H1 (cell line): ENCODE measurements around the gene LCORL. TPM values are rescaled to one million over a fixed set of nuclear protein-coding genes. Genes with fewer than 3 reads are reported as not detected.

ENCODE experiments used
- CTCF ChIA-PET: fragments of 300-600 bp; sonication (Branson Sonifier 250); formaldehyde crosslinking; loops from one replicate; lab custom pipeline; 2021; ENCODE audit not compliant: partially characterized antibody; lab: Charles Lee
- POLR2A ChIA-PET: fragments of 300-600 bp; sonication (Branson Sonifier 250); formaldehyde crosslinking; loops from one replicate; lab custom pipeline; 2021; ENCODE audit warnings: inconsistent platforms; ENCODE audit not compliant: partially characterized antibody; lab: Charles Lee
- DNase-seq, 2 experiments: peaks; one replicate each; pipeline versions ENCODE4 v3.0.0 to v3.0.0-alpha.2; 2010 to 2022; ENCODE audit warnings: low spot score in 2 of 2, low read depth in 1 of 2, mixed read lengths in 1 of 2
- FAIRE-seq: peaks from 2 replicates; lab custom pipeline; 2011; peaks lifted over from hg19 to GRCh38; lab: Jason Lieb, UNC
- H2AFZ ChIP-seq: 2 replicates; pipeline ENCODE4 v1.8.1; 2012; ENCODE audit warnings: low read length, inconsistent platforms
- H2AK5ac ChIP-seq: 2 replicates; pipeline ENCODE4 v1.6.1; 2013; ENCODE audit warnings: low read depth, low read length
- H2BK120ac ChIP-seq: replicated peaks from 2 replicates; pipeline ENCODE3; 2013; ENCODE audit warnings: low read depth, low read length, inconsistent platforms
- H2BK12ac ChIP-seq: 2 replicates; pipeline ENCODE4 v1.6.1; 2013; ENCODE audit warnings: low read depth, low read length
- H2BK15ac ChIP-seq: 2 replicates; pipeline ENCODE4 v1.6.1; 2013; ENCODE audit warnings: low read length
- H2BK20ac ChIP-seq: 2 replicates; pipeline ENCODE4 v1.6.1; 2013; ENCODE audit warnings: low read length
- H2BK5ac ChIP-seq: 2 replicates; pipeline ENCODE4 v1.6.1; 2013; ENCODE audit warnings: low read depth, low read length
- H3K14ac ChIP-seq: 2 replicates; pipeline ENCODE4 v1.6.1; 2013; ENCODE audit warnings: inconsistent platforms; ENCODE audit not compliant: insufficient read length
- H3K18ac ChIP-seq: 2 replicates; pipeline ENCODE4 v1.6.1; 2013; ENCODE audit warnings: low read length; ENCODE audit errors: extremely low read depth
- H3K23ac ChIP-seq: 2 replicates; pipeline ENCODE4 v1.6.1; 2013; ENCODE audit warnings: inconsistent platforms; ENCODE audit not compliant: insufficient read length
- H3K23me2 ChIP-seq: 2 replicates; pipeline ENCODE4 v1.6.1; 2013; ENCODE audit warnings: low read depth, low read length
- H3K27ac ChIP-seq: 2 replicates; pipeline ENCODE4 v1.6.1; 2011; ENCODE audit warnings: low read depth, low read length, inconsistent platforms
- H3K27me3 ChIP-seq, 4 experiments: replicated peaks in 1 of 4; 1 replicate in 1 of 4; 2 replicates in 3 of 4; pipeline versions ENCODE4 v1.6.1 to v1.8.1; 2011 to 2013; ENCODE audit warnings: low read length in 3 of 4, mild to moderate bottlenecking in 3 of 4, inconsistent platforms in 2 of 4, mixed read lengths in 2 of 4, moderate library complexity in 1 of 4; ENCODE audit not compliant: control insufficient read depth in 3 of 4, insufficient read depth in 3 of 4; ENCODE audit errors: extremely low read depth in 1 of 4
- H3K36me3 ChIP-seq, 4 experiments: 2 replicates each; pipeline versions ENCODE4 v1.6.1 to v1.8.1; 2011 to 2013; ENCODE audit warnings: mild to moderate bottlenecking in 4 of 4, low read length in 3 of 4, moderate library complexity in 2 of 4, control low read depth in 1 of 4, inconsistent platforms in 1 of 4; ENCODE audit not compliant: insufficient read depth in 4 of 4, control insufficient read depth in 2 of 4
- H3K4ac ChIP-seq: replicated peaks from 2 replicates; pipeline ENCODE3; 2013; ENCODE audit warnings: low read length, low read depth, mixed read lengths, inconsistent platforms; ENCODE audit not compliant: insufficient read length
- H3K4me1 ChIP-seq, 4 experiments: replicated peaks in 1 of 4; 1 replicate in 1 of 4; 2 replicates in 3 of 4; pipeline versions ENCODE4 v1.6.1 to v1.8.1; 2011 to 2013; ENCODE audit warnings: low read length in 3 of 4, inconsistent platforms in 2 of 4, mixed read lengths in 1 of 4; ENCODE audit not compliant: insufficient read depth in 4 of 4, control insufficient read depth in 3 of 4
- H3K4me2 ChIP-seq, 2 experiments: 2 replicates each; pipeline versions ENCODE4 v1.6.1 to v1.8.1; 2011 to 2013; ENCODE audit warnings: low read depth in 2 of 2, low read length in 2 of 2, control low read depth in 1 of 2, inconsistent platforms in 1 of 2, mild to moderate bottlenecking in 1 of 2; ENCODE audit not compliant: insufficient read depth in 1 of 2
- H3K4me3 ChIP-seq, 4 experiments: fragments of 200-600, 300-600 bp in 1 of 4; sonication (generic), shearing (Covaris generic), sonication (Bioruptor Twin) in 1 of 4; 2 replicates each; pipeline versions ENCODE4 v1.5.1 to v1.8.1; 2011 to 2016; ENCODE audit warnings: low read length in 4 of 4, low read depth in 3 of 4, control low read depth in 2 of 4, inconsistent platforms in 2 of 4, mild to moderate bottlenecking in 2 of 4, mixed read lengths in 1 of 4, moderate library complexity in 1 of 4; ENCODE audit not compliant: insufficient read depth in 2 of 4; ENCODE audit errors: extremely low read depth in 1 of 4
- H3K56ac ChIP-seq: replicated peaks from 2 replicates; pipeline ENCODE3; 2013; ENCODE audit warnings: low read depth, mild to moderate bottlenecking, mixed read lengths, low read length, inconsistent platforms; ENCODE audit not compliant: insufficient read length
- H3K79me1 ChIP-seq: 2 replicates; pipeline ENCODE4 v1.6.1; 2013; ENCODE audit warnings: low read depth, low read length, control low read depth
- H3K79me2 ChIP-seq, 2 experiments: 2 replicates each; pipeline versions ENCODE4 v1.6.1 to v1.8.1; 2012 to 2013; ENCODE audit warnings: low read length in 2 of 2, mild to moderate bottlenecking in 2 of 2, inconsistent platforms in 1 of 2; ENCODE audit not compliant: insufficient read depth in 2 of 2, control insufficient read depth in 1 of 2
- H3K9ac ChIP-seq, 4 experiments: replicated peaks in 1 of 4; 1 replicate in 1 of 4; 2 replicates in 3 of 4; pipeline versions ENCODE4 v1.6.1 to v1.8.1; 2011 to 2013; ENCODE audit warnings: low read depth in 3 of 4, low read length in 3 of 4, control low read depth in 2 of 4, mild to moderate bottlenecking in 2 of 4, moderate library complexity in 2 of 4, inconsistent platforms in 1 of 4; ENCODE audit errors: extremely low read depth in 1 of 4
- H3K9me3 ChIP-seq, 2 experiments: 2 replicates each; pipeline versions ENCODE4 v1.6.1 to v1.8.1; 2012 to 2013; ENCODE audit warnings: mild to moderate bottlenecking in 2 of 2, moderate library complexity in 2 of 2, control low read depth in 1 of 2, inconsistent platforms in 1 of 2, low read depth in 1 of 2, low read length in 1 of 2, mixed read lengths in 1 of 2; ENCODE audit not compliant: insufficient read depth in 2 of 2
- H4K20me1 ChIP-seq, 2 experiments: replicated peaks in 1 of 2; 2 replicates each; pipeline versions ENCODE3 to v1.8.1; 2011 to 2013; ENCODE audit warnings: inconsistent platforms in 2 of 2, low read length in 2 of 2, mild to moderate bottlenecking in 1 of 2; ENCODE audit not compliant: insufficient read depth in 2 of 2, control insufficient read depth in 1 of 2
- H4K5ac ChIP-seq: 2 replicates; pipeline ENCODE4 v1.6.1; 2013; ENCODE audit warnings: low read length, low read depth, mixed read lengths, inconsistent platforms; ENCODE audit not compliant: insufficient read length
- H4K8ac ChIP-seq: 2 replicates; pipeline ENCODE4 v1.8.0; 2013; ENCODE audit warnings: mild to moderate bottlenecking, moderate library complexity, low read length, inconsistent platforms; ENCODE audit not compliant: insufficient read depth; ENCODE audit errors: extremely low read depth
- H4K91ac ChIP-seq: replicated peaks from 2 replicates; pipeline ENCODE3; 2013; ENCODE audit warnings: low read length, mixed read lengths, inconsistent platforms; ENCODE audit not compliant: insufficient read length
- BCL11A ChIP-seq, 2 experiments: IDR thresholded peaks; one replicate each; pipeline ENCODE4 v1.6.1; 2011; ENCODE audit warnings: low read depth in 2 of 2, low read length in 2 of 2, mild to moderate bottlenecking in 2 of 2
- BRCA1 ChIP-seq: IDR thresholded peaks from 2 replicates; pipeline ENCODE4 v1.6.1; 2012; ENCODE audit warnings: low read depth, low read length, improper control_type of control experiment
- CEBPB ChIP-seq: IDR thresholded peaks from 2 replicates; pipeline ENCODE4 v1.6.1; 2012; ENCODE audit warnings: low read depth, low read length
- CTBP2 ChIP-seq: IDR thresholded peaks from 2 replicates; pipeline ENCODE4 v1.7.0; 2011; ENCODE audit warnings: borderline replicate concordance, mild to moderate bottlenecking, moderate library complexity, mixed read lengths, low read length; ENCODE audit not compliant: insufficient read depth, insufficient read length
- FOSL1 ChIP-seq: IDR thresholded peaks from 2 replicates; pipeline ENCODE4 v1.6.1; 2011; ENCODE audit warnings: mild to moderate bottlenecking, low read depth, low read length, moderate library complexity; ENCODE audit not compliant: insufficient read depth
- KDM4A ChIP-seq: IDR thresholded peaks from one replicate; pipeline ENCODE4 v1.7.1; 2012; ENCODE audit warnings: low read depth, mild to moderate bottlenecking, moderate library complexity, low read length, inconsistent platforms; ENCODE audit not compliant: severe bottlenecking
- KDM5A ChIP-seq: fragments of 200-600 bp; IDR thresholded peaks from 2 replicates; pipeline ENCODE4 v1.7.1; 2012; ENCODE audit warnings: mild to moderate bottlenecking, low read length, inconsistent platforms, mixed read lengths
- NANOG ChIP-seq: IDR thresholded peaks from 2 replicates; pipeline ENCODE4 v1.6.1; 2011; ENCODE audit warnings: low read length, low read depth, mild to moderate bottlenecking, inconsistent platforms; ENCODE audit not compliant: insufficient read depth, poor library complexity, severe bottlenecking
- POU5F1 ChIP-seq: IDR thresholded peaks from 2 replicates; pipeline ENCODE4 v1.6.1; 2011; ENCODE audit warnings: low read depth, mild to moderate bottlenecking, low read length, moderate library complexity
- SAP30 ChIP-seq: fragments of 300-600 bp; sonication (generic); IDR thresholded peaks from 2 replicates; pipeline ENCODE4 v1.7.1; 2012; ENCODE audit warnings: low read length, moderate library complexity, mild to moderate bottlenecking, inconsistent platforms; ENCODE audit not compliant: insufficient read depth, insufficient replicate concordance
- SIRT6 ChIP-seq: IDR thresholded peaks from one replicate; pipeline ENCODE4 v1.7.1; 2012; ENCODE audit warnings: low read length, inconsistent platforms
- SP1 ChIP-seq: IDR thresholded peaks from 2 replicates; pipeline ENCODE4 v1.6.1; 2011; ENCODE audit warnings: low read depth, low read length
- SP2 ChIP-seq: IDR thresholded peaks from 2 replicates; pipeline ENCODE4 v1.6.1; 2012; ENCODE audit warnings: mild to moderate bottlenecking, low read length, inconsistent platforms
- TAF7 ChIP-seq: optimal IDR thresholded peaks from 2 replicates; pipeline ENCODE3; 2011; ENCODE audit warnings: low read depth, mild to moderate bottlenecking, inconsistent platforms, low read length, moderate library complexity, borderline replicate concordance
- TEAD4 ChIP-seq: IDR thresholded peaks from 2 replicates; pipeline ENCODE4 v1.6.1; 2012; ENCODE audit warnings: low read depth, low read length, inconsistent platforms, mixed read lengths
- YY1 ChIP-seq: IDR thresholded peaks from 2 replicates; pipeline ENCODE4 v1.6.1; 2011; ENCODE audit warnings: low read depth, mild to moderate bottlenecking, low read length
- polyA plus RNA-seq, 7 experiments: library from polyadenylated mRNA; depleted of rRNA in 3 of 7; stranded (reverse) in 5 of 7; unstranded in 2 of 7; fragments of >200 nt in 5 of 7; fragments of 200-250 nt in 2 of 7; gene quantifications; 1 replicate in 5 of 7; 2 replicates in 1 of 7; 4 replicates in 1 of 7; pipeline versions ENCODE4 v1.2.1 to v1.2.3, GENCODE V29; 2011 to 2013; ENCODE audit warnings: missing spikeins in 2 of 7, mixed read lengths in 2 of 7
- total RNA-seq: library from RNA; stranded (reverse); fragmentation: NEBNext Ultra II Directional; extraction: Animal tissue kit (Norgen Biotek cat#: 25700); gene quantifications from 2 replicates; pipeline ENCODE4 v1.2.1, GENCODE V29; 2021
- TF ChIP-seq, protein P1 (sequence below): IDR thresholded peaks from 2 replicates; pipeline ENCODE4 v1.6.1; 2012; ENCODE audit warnings: inconsistent platforms

Gene LCORL
- total and polyA plus RNA-seq, 2 of the 8 experiments (the other 6 are each of a cell fraction or from before 2014, with no cell fraction given) = 2.2 to 19.2 TPM

DNA sequence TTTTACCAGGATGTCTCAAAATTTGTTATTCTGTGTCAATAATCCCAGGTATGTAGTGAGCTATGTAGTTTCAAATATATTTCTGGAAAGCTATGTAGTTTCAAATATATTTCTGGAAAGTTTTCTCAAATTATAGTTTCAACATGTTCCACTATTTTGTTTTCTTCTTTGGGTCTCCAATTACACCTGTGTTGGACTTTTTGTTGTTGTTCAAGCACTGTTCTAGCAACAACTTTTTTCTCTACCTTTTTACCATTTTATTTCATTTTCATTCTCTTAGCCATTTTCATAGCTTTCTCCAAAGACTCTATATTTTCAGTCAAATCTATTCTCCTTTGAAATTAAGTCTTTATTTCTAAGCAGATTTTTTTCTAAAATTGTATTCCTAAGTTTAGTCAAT, 88.4 kb downstream of the LCORL start:
- Histone ChIP-seq H3K27me3 (no peaks in the 10 kb centered on the region), H3K27ac (no peak overlapping the region), H3K56ac (no peak overlapping the region), H2BK120ac (no peak overlapping the region), H2BK15ac (no peak overlapping the region), H3K23me2 (no peaks in the 10 kb centered on the region), H2BK5ac (no peak overlapping the region), H2BK12ac (no peak overlapping the region), H4K91ac (no peak overlapping the region), H3K36me3 (no peaks in the 10 kb centered on the region), H3K23ac (no peak overlapping the region), H3K14ac (no peak overlapping the region), H4K8ac (no peak overlapping the region), H3K4ac (no peak overlapping the region), H3K4me2 (no peak overlapping the region), H3K9me3 (no peaks in the 10 kb centered on the region), H2AFZ (no peak overlapping the region), H3K4me1 (no peaks in the 10 kb centered on the region), H3K4me3 (no peak overlapping the region), H3K18ac (no peak overlapping the region), H4K5ac (no peak overlapping the region), H3K9ac (no peak overlapping the region), H3K79me2 (no peaks in the 10 kb centered on the region), H2BK20ac (no peak overlapping the region), H4K20me1 (no peaks in the 10 kb centered on the region), H3K79me1 (no peaks in the 10 kb centered on the region), H2AK5ac (no peak overlapping the region)
- CTCF ChIA-PET = no interaction called here
- FAIRE-seq = no peak
- DNase-seq = no peak
- POLR2A ChIA-PET = no interaction called here
- TF ChIP-seq POU5F1 (no peak), TAF7 (no peak), BCL11A (IDR thresholded peaks at IDR 0.05; ENCODE audit: low read depth in 2 of 2, low read length in 2 of 2) (no peak), NANOG (no peak), SP2 (no peak), CEBPB (no peak), SP1 (no peak), BRCA1 (no peak), TEAD4 (no peak), YY1 (no peak), KDM5A (no peak), SAP30 (no peak), SIRT6 (no peak), CTBP2 (no peak), FOSL1 (no peak), KDM4A (no peak)
- TF ChIP-seq, protein P1, sequence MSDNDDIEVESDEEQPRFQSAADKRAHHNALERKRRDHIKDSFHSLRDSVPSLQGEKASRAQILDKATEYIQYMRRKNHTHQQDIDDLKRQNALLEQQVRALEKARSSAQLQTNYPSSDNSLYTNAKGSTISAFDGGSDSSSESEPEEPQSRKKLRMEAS = no peak
